Measurements from ENCODE around the gene RAD51B. TPM values are rescaled to one million over a fixed set of nuclear protein-coding genes. Genes with fewer than 3 reads are reported as not detected.

RAD51B gene
- total and polyA plus RNA-seq, 2 of the 13 experiments (the other 11 are each of a cell fraction or from before 2014, with no cell fraction given): 7.0 to 9.5 TPM

DNA sequence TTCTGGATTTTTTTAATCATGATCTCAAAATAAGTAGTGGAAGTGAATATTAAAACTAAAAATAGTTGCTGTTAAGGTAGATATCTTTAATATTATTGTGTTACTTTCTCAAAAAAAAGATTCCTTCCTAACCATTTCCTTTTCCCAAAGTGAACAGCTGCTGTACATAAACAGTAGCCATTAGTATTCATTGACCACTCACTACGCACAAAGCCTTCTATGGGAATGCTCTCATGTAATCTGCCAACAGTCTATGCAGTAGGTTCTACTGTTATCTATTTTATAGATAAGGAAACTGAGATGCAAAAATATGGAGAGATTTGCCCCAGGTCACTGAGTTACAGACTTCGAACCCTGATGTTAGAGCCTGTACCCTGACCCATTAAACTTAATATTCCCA, 941.2 kb downstream of the RAD51B start:
- no peak overlapping the region for H3K9ac ChIP-seq (ENCODE audit: insufficient read depth, low read depth, low read length)
- H3K79me2 ChIP-seq (ENCODE audit: insufficient read depth, low read length): no peaks in the 10 kb centered on the region
- H2AFZ ChIP-seq (ENCODE audit: low read length): no peak overlapping the region
- no peaks in the 10 kb centered on the region for H3K36me3 ChIP-seq (replicated peaks in 1 of 2; ENCODE audit: control insufficient read depth in 1 of 2, insufficient read depth in 2 of 2, low read length in 2 of 2)
- no peak for ATAC-seq
- in situ Hi-C loops (cut with HindIII; ENCODE audit: extremely low pct_ligation_motif_present, low pct_unique_long_range_greater_than_20kb) (no loop called here), intact Hi-C loops (cut with micrococcal nuclease; ENCODE audit: unreplicated experiment) (no loop called here)
- no peak for DNase-seq (ENCODE audit: low spot score)
- 82% methylated on average over 2 of the region's 2 CpGs for WGBS (ENCODE audit: low lambda C conversion rate)
- no peak for FAIRE-seq
- H3K9me3 ChIP-seq (ENCODE audit: low read length): no peaks in the 10 kb centered on the region
- H3K4me3 ChIP-seq (replicated peaks in 1 of 3; ENCODE audit: insufficient read depth in 1 of 3, low read depth in 2 of 3, low read length in 3 of 3): no peak overlapping the region
- H3K4me1 ChIP-seq (ENCODE audit: insufficient read depth, low read length): peaks cover 87% of the 10 kb centered on the region
- POLR2A ChIA-PET: interaction anchor here (4.4 kb wide), 1 partner anchor 19 kb away, joined by 39 read pairs; no protein-coding TSS in a partner anchor
- CTCF ChIA-PET (ENCODE audit: low intra/inter-chr PET ratio, low total read pairs): no interaction called here
- no peaks in the 10 kb centered on the region for H3K27me3 ChIP-seq (ENCODE audit: control insufficient read depth in 1 of 2, insufficient read depth in 2 of 2, low read length in 2 of 2)
- no TSS peak for BruUV-seq (replicated peaks)
- no peak overlapping the region for H3K4me2 ChIP-seq (ENCODE audit: low read depth, low read length)
- H3K27ac ChIP-seq (ENCODE audit: extremely low read length, insufficient read depth, low read length): no peak overlapping the region
- no peaks in the 10 kb centered on the region for H4K20me1 ChIP-seq (ENCODE audit: insufficient read depth, low read length)
- TF ChIP-seq, protein P1, sequence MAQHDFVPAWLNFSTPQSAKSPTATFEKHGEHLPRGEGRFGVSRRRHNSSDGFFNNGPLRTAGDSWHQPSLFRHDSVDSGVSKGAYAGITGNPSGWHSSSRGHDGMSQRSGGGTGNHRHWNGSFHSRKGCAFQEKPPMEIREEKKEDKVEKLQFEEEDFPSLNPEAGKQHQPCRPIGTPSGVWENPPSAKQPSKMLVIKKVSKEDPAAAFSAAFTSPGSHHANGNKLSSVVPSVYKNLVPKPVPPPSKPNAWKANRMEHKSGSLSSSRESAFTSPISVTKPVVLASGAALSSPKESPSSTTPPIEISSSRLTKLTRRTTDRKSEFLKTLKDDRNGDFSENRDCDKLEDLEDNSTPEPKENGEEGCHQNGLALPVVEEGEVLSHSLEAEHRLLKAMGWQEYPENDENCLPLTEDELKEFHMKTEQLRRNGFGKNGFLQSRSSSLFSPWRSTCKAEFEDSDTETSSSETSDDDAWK (CRISPR knock-in tag; IDR thresholded peaks at IDR 0.05): no peak
- no peak for TF ChIP-seq TBL1XR1 (IDR thresholded peaks at IDR 0.05; ENCODE audit: borderline replicate concordance, low read length, partially characterized antibody)
- no peak for TF ChIP-seq JUND (CRISPR knock-in tag; IDR thresholded peaks at IDR 0.05)
- TF ChIP-seq MTF1 (CRISPR knock-in tag; IDR thresholded peaks at IDR 0.05): no peak
- TF ChIP-seq, protein P2, sequence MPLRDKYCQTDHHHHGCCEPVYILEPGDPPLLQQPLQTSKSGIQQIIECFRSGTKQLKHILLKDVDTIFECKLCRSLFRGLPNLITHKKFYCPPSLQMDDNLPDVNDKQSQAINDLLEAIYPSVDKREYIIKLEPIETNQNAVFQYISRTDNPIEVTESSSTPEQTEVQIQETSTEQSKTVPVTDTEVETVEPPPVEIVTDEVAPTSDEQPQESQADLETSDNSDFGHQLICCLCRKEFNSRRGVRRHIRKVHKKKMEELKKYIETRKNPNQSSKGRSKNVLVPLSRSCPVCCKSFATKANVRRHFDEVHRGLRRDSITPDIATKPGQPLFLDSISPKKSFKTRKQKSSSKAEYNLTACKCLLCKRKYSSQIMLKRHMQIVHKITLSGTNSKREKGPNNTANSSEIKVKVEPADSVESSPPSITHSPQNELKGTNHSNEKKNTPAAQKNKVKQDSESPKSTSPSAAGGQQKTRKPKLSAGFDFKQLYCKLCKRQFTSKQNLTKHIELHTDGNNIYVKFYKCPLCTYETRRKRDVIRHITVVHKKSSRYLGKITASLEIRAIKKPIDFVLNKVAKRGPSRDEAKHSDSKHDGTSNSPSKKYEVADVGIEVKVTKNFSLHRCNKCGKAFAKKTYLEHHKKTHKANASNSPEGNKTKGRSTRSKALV (CRISPR knock-in tag; IDR thresholded peaks at IDR 0.05): no peak
- no peak for TF ChIP-seq KDM5B (CRISPR knock-in tag; IDR thresholded peaks at IDR 0.05; ENCODE audit: borderline replicate concordance)
- no peak for TF ChIP-seq SIN3B (IDR thresholded peaks at IDR 0.05; ENCODE audit: low read length)
- TF ChIP-seq, protein P3, sequence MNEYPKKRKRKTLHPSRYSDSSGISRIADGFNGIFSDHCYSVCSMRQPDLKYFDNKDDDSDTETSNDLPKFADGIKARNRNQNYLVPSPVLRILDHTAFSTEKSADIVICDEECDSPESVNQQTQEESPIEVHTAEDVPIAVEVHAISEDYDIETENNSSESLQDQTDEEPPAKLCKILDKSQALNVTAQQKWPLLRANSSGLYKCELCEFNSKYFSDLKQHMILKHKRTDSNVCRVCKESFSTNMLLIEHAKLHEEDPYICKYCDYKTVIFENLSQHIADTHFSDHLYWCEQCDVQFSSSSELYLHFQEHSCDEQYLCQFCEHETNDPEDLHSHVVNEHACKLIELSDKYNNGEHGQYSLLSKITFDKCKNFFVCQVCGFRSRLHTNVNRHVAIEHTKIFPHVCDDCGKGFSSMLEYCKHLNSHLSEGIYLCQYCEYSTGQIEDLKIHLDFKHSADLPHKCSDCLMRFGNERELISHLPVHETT (CRISPR knock-in tag; conservative IDR thresholded peaks at IDR 0.05): no peak
- TF ChIP-seq ZBTB7A (CRISPR knock-in tag; IDR thresholded peaks at IDR 0.05): no peak
- TF ChIP-seq HDAC6 (IDR thresholded peaks at IDR 0.05; ENCODE audit: low read depth, low read length): no peak
- TF ChIP-seq TRIM24 (CRISPR knock-in tag; IDR thresholded peaks at IDR 0.05): no peak
- TF ChIP-seq MEIS1 (CRISPR knock-in tag; IDR thresholded peaks at IDR 0.05; ENCODE audit: borderline replicate concordance): no peak
- no peak for TF ChIP-seq PTBP1 (IDR thresholded peaks at IDR 0.05; ENCODE audit: low read depth, low read length, poor library complexity, severe bottlenecking)
- no peak for TF ChIP-seq ZNF737 (CRISPR knock-in tag; IDR thresholded peaks at IDR 0.05; ENCODE audit: borderline replicate concordance)
- TF ChIP-seq, protein P4, sequence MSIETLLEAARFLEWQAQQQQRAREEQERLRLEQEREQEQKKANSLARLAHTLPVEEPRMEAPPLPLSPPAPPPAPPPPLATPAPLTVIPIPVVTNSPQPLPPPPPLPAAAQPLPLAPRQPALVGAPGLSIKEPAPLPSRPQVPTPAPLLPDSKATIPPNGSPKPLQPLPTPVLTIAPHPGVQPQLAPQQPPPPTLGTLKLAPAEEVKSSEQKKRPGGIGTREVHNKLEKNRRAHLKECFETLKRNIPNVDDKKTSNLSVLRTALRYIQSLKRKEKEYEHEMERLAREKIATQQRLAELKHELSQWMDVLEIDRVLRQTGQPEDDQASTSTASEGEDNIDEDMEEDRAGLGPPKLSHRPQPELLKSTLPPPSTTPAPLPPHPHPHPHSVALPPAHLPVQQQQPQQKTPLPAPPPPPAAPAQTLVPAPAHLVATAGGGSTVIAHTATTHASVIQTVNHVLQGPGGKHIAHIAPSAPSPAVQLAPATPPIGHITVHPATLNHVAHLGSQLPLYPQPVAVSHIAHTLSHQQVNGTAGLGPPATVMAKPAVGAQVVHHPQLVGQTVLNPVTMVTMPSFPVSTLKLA (IDR thresholded peaks at IDR 0.05): no peak
- no peak for TF ChIP-seq TGIF2 (CRISPR knock-in tag; IDR thresholded peaks at IDR 0.05)

All from HepG2 (cell line).